ENCODE results near the gene CENPL.
A peak's percentile ranks its signal among the peaks of the same experiment; 100 is the strongest.
"Not testable (repeated sequence)": the region's sequence is repeated elsewhere in the genome, so short reads cannot be mapped to it uniquely, and the experiment has no call there.

The CENPL gene

DNA sequence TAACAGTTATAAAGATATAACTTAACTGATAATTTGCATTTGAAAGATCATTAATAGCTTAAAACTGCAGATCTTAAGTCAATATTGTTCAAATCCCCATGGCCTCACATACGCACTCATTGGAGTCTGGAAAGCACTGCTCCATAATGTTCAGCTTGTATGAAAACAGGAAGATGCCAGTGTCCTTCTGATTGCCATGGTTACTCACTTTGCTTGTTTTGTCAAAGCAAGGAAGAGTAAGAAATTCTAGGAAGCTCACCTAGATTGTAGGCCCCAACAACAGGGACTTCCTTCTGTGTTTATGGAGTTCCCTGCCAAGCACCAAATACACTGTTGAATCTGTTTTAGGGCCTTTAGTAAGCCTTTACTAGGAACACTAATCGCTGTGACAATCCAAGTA is 32.2 kb upstream of the CENPL start:
- no peak for DNase-seq

DNA sequence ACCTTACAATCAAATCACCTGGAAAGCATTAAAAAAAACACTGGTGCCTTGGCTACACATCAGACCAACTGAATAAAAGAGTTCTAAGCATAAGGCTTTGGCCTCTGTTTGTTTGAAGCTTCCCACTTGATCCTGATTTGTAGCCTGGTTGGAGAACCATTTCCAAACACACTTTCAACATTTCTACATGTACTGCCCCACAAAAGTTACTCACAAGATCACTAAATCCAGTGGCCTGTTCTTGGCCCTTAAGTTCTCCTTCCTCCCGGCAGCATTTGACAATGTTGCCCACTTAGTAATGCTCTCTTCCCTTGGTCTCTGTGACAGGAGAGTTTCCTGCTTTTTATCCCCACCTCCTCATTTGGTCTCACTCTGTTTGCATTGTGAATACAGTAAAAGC is 31.3 kb upstream of the CENPL start:
- DNase-seq: no peak

DNA sequence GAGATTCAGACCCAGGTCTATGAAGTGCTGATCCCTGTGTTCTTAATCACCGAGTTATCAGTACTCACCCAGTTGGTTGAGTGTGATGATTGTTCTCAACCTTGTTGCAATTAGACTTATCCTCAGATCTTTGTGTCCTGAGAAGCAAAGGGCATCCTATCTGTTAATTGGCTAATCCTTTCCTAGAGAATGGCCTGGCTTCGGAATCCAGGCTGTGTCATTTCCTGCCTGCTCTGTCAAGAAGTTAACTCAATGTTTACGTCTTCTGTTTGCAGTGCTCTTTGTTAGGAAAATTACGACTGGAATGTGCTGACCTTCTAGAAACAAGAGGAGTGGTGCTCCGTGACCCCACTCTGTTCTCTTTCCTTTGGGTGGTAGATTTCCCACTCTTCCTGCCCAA is 28.4 kb upstream of the CENPL start:
- DNase-seq: no peak

DNA sequence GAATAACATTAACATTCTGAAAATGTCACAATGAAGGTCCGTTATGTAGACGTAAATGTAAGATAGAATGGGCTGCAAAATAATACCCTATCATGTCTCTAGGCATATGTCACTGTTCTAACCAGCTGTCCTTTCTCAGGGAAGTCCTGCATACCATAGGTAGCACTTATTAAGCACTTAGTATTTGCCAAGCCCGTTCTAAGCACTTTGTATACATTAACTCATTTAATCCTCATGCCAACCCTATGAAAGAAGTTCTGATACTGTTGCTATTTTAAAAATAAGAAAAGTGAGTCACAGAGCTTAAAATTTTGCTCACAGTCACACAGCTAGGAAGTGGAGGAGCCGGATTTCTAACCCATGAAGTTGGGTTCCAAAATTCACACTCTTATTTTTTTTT is 27.4 kb upstream of the CENPL start:
- DNase-seq: no peak

DNA sequence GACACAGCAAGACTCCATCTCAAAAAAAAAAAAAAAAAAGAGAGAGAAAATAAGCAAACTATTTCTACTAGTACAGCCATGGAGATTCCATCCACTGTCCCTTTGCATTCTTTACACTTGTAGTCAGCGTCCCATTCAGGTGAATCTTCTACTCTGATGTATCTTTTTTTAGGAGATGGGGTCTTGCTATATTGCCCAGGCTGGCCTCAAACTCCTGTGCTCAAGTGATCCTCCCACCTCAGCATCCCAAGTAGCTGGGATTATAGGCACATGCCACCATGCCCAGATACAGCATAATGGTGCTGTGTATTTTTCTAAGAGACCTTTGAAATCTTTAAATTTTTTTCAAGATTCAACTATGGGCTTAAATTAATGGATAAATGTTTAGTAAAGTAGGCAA is 8.1 kb upstream of the CENPL start:
- no peak for DNase-seq

DNA sequence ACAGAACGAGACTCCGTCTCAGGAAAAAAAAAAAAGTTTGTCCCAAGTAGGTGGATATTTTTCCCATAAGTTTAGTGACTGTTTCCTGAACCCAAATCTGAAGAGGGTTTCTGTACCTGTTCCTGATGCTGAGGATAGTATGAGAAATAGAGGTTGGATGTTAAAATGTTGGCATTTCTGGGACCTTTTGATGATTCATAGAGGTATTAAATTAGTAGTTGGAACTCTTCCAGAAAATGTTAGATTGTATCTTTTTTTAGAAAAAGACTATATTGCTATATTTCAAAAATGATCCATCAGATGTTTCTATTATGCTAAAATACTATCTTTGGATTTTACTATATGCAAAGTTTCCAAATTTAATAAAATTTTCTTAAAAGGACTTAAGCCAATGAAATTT is 2.9 kb upstream of the CENPL start:
- no peak for DNase-seq

DNA sequence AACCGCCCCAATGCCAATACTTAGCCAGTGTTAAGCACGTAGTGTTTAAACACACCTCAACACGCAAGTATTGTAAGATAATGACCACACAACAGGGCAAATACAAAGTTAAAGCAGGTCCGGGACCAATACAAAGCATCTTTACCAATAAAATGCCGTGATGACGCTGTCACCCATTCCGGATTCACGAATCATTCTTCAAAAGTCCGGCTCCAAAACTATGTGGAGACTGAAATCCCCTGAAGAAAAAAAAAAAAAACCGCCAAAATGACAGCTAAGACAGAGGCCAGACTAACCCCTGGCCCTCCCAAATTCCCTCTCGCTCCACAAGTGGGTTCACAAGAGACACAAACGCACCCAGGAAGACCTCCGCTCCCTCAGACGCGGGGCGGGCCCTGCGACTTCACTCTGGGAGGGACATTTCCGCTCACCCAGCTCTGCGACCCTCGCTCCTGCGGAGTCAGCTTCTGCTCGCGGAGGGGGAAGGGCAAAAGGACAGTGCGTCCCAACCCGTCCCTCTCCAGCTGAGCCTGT is 835 bp downstream of the CENPL start:
- no peak for DNase-seq

DNA sequence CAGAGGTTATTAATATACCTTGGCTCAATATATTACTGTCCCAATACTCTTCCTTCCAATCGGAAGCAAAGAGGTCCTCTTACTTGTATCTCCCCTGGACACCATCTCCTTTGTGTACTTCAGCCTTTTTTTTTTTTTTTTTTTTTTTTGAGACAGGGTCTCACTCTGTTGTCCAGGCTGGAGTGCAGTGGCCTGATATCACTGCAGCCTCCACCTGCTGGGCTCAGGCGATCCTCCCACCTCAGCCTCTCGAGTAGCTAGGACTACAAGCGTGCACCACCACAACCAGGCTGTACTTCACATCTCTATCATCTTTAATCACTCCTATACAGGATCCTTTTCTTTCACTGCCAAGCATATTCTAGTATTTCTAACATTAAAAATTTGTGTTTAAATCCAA is 3.0 kb downstream of the CENPL start:
- DNase-seq: no peak

DNA sequence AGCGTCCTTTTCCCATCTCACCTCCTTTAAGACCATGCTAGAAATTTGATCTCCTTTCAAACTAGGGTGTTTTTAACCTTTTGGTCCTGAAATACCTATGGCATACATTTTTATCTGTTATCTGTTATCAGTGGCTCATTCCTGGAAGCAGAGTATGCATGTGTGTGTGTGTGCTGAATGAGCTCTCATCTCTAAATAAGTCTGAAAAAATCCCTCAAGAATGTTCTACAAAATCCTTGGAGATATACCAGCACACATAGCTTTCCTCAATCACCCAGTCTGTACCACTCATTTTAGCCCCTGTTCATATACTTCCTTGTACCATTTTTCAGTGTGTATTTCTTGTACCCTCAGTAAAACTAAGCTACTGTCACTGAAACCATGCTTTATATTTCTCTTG is 6.2 kb downstream of the CENPL start:
- DNase-seq: no peak

DNA sequence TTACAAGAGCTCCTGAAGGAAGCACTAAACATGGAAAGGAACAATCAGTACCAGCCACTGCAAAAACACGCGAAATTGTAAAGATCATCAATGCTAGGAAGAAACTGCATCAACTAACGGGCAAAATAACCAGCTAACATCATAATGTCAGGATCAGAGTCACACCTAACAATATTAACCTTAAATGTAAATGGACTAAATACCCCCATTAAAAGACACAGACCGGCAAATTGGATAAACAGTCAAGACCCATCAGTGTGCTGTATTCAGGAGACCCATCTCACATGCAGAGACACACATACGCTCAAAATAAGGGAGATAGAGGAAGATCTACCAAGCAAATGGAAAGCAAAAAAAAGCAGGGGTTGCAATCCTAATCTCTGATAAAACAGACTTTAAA is 11.0 kb downstream of the CENPL start:
- DNase-seq: not testable (repeated sequence)

DNA sequence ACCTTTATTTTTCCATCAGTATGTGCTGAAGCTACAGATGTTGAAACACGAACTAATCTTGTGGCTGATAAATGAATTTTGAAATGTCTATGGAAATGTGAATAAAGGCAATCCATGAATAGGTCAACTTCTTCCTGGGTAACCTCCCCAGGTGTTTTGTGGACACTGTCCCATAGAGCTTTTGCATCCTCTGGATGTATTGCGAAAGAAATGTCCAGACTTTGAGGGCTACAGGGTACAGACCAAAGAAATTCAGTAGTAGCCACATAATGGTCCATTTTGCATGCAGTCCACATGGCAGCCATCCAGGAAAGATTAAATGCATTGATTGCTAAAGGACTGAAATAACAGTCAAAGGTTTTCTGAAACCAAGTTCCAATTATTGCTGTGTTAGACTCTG is 21.7 kb downstream of the CENPL start:
- DNase-seq: no peak

DNA sequence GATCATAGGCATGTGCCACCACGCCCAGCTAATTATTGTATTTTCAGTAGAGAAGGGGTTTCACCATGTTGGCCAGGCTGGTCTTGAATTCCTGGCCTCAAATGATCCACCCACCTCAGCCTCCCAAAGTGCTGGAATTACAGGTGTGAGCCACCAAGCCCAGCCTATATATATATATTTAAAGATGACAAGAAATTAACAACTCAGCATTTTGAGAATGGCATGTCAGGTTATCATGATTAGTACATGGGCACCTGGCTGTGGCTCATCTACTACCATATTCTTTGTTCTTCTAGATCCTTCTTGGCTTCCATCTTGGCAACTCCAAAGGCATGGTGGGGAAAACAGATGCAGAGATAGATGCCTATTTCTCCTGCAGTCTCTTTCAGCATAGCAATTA is 24.7 kb downstream of the CENPL start:
- not testable (repeated sequence) for DNase-seq

DNA sequence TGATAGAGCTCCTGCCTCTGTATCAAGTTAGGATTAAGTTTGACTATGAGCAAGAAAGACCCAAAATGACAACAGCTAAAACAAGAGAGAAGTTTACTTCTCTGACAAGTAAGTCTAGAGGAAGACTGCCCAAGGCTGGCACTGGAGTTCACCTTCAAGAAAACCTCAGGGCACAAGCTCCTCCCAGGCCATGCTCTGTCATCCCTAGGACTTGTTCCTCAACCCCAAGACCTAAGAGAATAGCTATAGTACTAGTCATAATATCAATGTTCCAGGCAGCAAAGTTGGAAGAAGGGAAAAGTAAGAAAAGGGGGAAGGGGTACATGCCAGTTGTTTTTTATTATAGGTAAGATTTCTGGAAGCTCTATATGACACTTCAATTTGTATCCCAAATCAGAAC is 26.6 kb downstream of the CENPL start:
- DNase-seq: no peak

DNA sequence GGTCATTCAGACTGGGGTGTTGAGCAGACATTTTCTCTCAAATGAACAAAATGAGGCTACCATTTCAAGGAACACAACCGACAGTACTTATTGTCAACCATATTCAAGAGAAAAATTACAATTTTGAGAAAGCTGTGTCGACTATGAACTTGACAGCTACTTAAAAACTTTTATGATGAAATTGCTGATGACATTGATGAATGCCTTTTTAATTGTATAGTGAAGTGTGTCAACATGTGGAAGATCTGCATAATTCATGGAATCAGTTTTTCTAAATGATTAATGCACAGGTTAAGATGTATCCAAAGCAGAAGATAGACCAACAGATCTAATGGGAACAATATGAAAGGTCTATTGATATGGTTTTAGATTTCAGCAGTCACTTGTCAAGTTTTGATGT is 34.8 kb downstream of the CENPL start:
- no peak for DNase-seq

DNA sequence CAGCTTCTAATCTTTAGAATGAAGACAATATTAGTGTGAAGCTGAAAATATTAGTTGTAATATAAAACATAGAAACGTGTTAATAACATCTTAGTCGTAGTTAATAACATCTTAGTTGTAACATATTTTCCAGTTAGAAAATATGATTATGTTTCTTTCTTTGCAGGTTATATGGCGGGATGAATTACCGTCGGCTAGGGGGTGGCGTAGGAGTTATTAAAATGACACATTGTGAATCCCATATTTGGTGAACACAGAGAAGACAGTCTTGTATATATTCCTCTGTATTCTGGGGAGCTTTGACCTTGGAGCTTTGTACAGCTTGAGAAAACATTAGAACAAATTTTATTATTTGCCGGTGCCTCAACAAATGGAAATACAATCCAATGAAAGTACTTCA is 39.7 kb downstream of the CENPL start:
- DNase-seq: no peak

DNA sequence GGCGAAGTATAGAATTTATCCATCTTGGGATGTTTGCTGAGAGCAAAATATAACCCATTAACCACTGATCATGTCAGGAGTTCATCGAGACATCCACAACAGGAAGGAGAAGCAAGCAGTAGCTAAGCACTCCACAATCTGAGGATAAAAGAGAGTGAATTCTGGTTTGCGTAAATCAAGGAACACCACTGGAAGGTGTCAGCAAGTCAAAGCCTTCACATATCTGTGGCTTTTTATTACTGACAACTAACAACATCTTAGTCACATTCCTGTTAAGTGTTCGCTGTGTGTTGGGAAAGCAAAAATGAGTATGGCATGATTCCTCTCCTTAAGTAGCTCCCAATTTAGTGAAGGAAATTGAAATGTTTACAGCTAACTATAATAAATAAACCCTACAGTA is 44.7 kb downstream of the CENPL start:
- no peak for DNase-seq

DNA sequence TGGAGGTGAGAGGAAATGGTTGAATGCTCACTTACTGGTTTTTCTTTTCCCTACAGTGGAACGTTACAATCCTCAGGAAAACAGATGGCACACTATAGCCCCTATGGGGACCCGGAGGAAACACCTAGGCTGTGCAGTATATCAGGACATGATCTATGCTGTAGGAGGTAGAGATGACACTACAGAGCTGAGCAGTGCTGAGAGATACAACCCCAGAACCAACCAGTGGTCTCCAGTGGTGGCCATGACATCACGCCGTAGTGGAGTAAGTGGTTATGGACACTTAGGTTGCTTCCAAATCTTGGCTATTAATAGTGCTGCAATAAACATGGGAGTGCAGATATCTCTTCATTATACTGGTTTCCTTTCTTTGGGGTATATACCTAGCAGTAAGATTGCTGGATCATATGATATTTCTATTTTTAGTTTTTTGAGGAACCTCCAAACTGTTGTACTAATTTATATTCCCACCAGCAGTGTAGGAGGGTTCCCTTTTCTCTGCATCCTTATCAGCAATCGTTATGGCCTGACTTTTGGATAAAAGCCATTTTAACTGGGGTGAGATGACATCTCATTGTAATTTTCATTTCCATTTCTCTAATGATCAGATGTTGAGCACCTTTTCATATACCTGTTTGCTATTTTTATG is 49.0 kb downstream of the CENPL start:
- DNase-seq: peak in 3 of 4 experiments; percentile 15 to 59 (median 52)

DNA sequence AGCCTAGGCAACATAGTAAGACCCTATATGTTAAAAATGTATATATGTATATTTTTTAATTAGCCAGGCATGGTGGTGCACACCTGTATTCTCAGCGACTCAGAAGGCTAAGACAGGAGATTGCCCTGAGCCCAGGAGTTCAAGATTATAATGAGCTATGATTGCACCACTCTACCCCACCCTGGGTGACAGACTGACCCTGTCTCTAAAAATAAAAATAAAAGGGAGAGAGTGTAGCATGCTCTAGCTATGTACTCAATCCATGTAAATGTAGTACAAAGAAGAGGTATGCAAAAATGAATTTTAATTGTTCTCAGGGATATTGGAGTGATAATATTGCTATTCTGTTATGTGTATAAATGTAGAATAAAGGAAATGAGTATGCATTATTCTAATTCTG is 53.1 kb downstream of the CENPL start:
- no peak for DNase-seq

DNA sequence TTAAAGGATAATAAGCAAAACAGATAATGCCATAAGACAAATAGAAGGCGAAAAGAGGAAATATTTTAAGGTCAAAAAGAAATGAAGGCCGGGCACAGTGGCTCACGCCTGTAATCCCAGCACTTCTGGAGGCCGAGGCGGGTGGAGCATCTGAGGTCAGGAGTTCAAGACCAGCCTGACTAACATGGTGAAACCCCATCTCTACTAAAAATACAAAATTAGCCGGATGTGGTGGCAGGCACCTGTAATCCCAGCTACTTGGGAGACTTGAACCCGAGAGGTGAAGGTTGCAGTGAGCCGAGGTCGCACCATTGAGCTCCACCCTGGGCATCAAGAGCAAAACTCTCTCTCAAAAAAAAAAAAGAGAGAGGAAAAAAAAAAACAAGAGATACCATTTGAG is 54.4 kb downstream of the CENPL start:
- DNase-seq: not testable (repeated sequence)

DNA sequence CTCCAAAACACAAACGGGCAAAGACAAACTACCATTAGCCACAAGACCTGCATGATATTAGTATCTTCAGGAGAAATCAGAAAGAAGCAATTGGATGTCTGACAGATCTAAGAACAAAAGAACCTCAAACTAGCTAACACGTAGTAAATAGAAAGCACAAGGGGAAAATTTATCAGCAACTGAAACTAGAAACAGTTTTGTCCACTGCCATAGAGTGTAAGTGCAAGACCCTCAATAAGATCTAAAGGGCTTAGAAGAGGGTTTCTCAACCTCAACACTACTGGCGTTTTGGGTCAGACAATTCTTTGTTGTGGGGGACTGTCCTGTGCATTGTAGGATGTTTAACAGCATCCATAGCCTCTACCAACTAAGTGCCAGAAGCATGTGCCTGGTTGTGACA is 55.9 kb downstream of the CENPL start:
- DNase-seq: no peak

DNA sequence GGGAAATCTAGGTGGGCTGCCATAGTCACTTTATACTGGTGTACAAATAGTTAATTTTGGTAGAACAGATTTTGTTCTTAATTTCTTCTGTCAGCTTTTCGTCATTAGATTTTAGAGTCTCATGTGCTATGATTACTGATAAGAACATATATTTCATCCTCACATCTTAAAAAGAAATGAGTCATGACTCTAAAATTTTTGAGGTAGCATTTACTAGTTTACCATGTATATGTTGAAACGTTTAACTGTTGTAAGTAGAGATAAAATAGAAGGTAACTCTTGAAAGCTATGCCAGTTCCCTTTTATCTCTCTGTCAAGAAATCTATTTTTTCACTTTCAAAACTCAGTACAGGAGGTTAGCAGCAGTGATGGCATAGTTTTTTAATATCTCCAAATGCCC is 56.5 kb downstream of the CENPL start:
- no peak for DNase-seq

DNA sequence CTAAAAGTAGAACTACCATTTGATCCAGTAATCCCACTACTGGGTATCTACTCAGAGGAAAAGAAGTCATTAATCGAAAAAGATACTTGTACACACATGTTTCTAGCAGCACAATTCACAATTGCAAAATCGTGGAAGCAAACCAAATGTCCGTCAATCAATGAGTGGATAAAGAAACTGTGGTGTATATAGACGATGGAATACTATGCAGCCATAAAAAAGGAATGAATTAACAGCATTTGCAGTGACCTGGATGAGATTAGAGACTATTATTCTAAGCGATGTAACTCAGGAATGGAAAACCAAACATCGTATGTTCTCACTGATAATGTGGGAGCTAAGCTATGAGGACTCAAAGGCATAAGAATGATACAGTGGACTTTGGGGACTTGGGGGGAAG is 60.4 kb downstream of the CENPL start:
- not testable (repeated sequence) for DNase-seq

DNA sequence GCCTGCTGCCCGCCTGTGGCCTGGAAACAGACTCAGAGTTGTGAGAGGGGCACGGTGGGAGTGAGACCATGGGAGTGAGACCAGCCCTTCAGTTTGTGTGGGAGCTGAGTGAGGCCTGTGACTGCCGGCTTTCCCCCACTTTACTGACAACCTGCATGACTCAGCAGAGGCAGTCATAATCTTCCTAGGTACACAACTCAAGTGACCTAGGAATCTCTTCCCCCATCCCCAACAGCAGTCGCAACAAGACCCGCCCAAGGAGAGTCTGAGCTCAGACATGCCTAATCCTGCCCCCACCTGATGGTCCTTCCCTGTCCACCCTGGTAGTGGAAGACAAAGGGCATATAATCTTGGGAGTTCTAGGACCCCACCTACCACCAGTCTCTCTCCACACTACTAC is 65.7 kb downstream of the CENPL start:
- no peak for DNase-seq

DNA sequence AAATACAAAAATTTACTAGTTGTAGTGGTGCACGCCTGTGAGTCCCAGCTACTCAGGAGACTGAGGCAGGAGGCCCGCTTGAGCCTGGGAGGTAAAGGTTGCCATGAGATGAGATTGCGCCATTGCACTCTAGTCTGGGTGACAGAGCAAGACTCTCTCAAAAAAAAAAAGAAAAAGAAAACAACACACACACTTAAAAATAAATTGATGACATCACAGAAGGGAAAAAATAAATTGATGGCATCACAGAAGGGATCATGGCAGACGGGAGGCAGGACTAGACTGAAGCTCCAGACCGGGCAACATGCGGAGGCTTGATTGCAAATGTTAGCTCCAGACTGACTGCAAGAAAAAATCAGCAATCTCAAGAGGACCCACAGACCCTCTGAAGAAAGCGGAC is 66.6 kb downstream of the CENPL start:
- no peak for DNase-seq

DNA sequence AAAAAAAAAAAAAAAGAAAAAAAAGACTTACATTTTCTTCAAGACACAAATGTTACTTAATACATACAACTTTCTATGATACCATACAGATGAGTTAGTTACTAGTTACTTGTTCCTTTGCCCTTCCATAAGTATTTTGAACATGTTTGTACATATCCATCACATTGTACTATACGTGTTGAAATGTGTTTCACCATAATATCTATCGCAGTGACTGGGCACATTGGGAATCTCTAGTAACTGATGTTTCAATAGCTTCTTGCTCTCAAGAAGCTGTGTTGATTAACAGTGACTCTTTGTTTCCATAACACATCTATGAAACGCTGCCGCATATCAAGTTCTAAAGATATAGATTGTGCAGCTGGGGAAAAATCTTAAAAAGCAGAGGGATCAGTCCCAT is 67.0 kb downstream of the CENPL start:
- no peak for DNase-seq
